Activated gamma-delta T cell (primary cell): ENCODE data around the gene TBC1D16.

ENCODE experiments used
- DNase-seq: peaks from one replicate; lab custom pipeline; 2025; lab: John Stamatoyannopoulos, UW

Gene TBC1D16

DNA sequence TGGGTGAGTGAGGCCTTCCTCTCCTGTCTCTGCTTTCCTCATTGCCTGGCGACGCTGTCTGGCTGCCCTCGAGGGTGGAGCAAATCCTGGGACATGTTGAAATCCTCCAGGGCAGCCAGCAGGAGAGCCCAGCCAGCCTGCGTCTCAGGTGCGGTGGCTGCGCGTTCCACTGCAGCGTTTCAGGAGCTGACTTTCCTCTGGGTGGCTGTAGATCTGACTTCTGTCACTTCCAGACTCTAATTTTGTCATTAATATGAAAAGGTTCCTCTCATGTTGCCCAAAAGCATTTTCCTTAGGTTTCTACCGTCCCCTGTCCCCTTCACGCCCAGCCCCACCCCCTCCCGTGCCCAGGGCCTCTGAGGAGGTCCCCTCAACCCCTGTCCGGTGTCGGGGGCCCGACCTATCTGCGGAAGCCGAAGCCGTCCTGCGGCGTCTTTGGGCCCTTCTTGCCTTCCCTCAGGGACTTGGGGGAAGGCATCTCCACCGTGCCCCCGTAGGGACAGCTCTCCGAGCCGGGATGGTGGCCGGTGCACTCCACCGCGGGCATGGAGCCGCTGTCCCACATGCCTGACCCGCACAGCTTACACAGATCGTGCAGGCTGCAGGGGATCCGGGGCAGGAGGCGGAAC lies 95.1 kb downstream of the TBC1D16 start:
- DNase-seq: no peak

DNA sequence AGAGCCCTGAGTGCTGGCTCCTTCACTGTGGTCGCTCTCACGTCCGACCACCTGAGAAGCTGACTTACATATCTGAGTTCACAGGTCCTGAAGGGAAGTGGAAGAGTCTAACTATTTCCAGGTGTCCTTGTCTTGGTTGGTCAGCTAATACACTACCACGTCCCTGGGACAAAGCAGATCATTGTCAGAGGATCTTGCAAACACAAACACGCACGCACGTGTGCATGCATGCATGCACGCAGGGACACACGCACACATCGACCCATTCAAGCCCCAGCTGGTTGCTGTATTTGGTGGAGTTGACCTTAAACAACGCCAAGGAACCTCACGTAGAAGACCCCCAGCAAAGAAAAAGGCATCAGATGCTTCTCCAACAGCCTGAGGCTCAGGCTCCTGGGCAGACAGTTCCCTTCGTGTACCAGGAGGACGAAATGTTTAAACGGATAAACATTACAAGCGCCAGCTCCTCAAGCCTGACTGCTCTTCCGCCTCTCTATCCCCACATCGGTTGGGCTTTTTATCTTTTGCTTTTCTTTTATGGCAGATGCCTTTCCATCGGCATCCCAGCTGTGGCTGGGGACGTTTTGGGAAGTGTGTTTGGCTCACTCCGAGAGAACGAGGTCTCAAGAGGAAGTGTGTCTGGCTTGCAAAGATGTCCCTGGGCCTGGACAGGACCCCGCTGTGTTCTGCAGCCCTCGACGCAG lies 95.8 kb downstream of the TBC1D16 start:
- no peak for DNase-seq

DNA sequence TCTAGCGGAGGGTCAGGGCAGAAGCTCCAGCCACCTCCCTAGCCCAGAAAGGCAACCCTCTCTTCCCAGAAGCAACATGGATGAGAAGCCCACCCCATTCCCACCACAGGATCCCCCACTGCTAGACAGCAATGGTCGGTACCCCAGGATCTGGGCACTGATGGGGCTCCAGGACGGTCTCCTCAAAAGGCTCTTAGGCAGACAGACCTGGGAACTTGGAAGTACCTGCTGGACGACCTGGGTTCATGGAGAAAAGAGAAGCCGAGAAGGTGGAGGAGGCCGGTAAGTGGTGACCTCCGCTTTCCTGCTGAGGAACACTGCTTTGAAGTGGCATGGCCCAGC lies 96.6 kb downstream of the TBC1D16 start:
- no peak for DNase-seq

DNA sequence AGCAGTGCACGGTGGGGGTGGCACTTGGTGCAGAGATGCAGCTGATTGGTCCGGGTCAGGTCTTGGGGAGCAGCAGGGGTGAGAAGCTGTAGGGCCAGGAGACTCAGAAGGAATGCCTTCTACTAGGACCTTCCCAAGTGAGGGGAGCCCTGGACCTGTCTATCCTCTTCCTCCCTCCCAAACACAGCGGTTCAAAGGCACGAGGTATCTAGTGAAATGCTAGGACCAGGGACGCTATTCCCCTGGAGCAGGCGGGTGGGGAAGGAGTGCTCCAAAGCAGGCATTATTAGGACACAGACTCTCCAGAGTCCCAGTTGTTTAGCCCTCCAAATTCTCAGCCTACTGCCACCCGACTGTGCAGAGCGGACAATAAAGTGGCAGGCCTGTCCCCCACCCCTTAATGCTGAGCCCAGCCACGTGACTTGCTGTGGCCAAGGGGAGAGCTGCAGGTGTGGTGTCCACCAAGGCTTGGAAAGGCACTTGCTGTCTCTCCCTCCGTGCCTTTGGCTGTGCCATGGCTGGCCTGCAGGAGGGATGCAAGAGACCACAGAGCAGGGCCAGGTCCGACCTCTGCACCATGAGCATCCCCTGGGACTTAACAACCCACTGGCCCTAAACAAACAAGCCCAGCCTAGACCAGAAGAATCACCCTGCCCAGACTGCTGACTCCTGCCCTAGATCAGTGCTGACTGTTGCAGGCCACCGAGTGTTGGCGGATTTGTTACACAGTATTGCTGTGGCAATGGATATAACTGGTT lies 97.2 kb downstream of the TBC1D16 start:
- no peak for DNase-seq

DNA sequence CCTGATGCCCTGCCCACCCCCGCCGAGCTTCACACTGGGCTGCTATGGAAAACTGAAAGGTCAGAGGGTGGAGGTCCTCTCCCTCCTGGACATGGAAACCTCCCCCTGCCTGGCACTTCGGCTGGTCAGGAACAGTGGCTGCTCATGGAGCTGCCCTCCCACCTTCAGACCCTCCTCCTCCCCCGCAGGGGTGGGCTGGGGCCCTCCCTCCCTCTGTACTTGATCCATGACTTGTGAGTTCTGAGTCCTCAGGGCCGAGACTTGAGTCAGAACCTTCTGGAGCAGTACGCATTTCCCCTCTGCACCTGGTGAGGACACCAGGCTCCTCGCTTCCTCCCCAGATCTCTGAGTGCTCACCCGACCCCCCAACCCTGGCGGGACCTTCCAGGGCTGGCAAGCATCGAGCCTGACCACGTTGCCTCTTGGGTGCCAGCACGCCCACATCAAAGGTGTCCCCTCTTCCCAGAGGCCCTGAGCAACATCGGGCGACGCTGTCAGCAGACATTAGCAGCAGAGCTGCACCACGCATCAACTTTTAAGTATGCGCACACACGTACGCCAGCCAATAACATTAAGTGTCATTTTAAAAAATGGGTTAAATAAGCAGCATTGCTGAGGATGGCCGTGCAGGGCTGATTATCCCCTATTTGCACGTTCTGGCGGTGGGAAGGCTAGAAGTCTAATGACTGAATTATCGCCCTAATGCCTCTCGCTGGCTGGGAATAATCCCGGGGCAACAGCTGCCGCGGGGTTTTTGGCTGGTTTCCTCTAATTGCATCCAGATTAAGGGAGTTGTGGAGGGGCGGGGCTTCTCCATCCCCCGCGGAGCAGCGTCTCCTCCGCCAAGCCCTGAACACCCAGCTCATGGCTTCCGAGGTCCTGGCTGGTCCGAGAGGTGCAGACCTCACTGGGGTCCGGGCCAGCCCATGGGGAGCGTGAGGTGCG lies 98.0 kb downstream of the TBC1D16 start:
- no peak for DNase-seq

DNA sequence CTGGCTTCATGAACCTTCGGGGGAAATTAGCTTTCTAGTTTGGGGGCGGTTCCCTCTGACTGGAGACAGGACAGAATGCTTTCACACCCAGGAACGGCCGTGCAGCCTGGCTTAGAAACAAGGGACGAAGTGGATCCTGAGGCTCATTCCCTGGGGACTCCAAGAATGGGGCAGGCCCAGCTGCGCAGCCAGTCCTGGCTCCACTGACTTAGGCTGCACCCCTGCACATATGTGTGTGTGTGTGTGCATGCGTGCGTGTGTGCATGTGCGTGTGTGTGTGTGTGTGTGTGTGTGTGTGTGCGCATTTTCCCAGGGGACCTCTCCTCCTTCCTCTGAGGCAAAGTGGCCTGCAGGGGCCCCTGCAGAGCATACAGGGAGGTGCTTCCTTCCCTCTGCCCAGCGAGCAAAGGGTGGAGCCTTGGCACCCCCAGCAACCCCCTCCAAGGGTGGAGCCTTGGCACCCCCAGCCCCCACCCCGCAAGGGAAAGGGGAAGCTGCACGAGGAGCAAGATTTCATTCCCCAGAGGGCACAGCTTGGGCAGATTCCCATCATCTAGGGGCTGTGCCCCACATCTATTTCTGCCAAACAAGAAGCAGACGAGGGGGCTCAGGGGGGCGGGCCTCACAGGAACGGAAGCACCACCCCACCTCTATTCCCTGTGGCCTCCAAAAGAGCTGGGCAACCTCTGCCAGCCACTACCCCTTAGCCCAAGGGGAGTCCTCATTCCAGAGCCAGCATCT lies 98.9 kb downstream of the TBC1D16 start:
- DNase-seq: no peak

DNA sequence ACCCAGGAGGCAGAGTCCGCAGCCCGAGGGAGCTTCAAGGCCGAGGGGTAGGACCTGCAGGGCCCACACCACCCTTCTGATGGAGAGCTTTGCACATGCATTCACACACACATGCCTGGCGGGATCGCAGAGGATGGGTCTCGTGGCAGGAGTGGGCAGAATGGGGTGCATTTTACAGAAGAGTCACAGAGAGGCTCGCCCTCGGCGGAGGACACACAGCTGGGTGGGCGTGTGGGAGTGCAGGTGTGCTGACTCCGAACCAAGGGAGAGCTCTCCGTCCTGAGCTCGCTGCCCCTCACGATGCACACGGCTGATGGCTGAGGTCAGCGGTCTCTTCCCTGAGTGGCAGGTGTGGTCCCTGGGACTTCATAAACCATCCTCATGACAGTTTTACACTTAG lies 99.6 kb downstream of the TBC1D16 start:
- no peak for DNase-seq

DNA sequence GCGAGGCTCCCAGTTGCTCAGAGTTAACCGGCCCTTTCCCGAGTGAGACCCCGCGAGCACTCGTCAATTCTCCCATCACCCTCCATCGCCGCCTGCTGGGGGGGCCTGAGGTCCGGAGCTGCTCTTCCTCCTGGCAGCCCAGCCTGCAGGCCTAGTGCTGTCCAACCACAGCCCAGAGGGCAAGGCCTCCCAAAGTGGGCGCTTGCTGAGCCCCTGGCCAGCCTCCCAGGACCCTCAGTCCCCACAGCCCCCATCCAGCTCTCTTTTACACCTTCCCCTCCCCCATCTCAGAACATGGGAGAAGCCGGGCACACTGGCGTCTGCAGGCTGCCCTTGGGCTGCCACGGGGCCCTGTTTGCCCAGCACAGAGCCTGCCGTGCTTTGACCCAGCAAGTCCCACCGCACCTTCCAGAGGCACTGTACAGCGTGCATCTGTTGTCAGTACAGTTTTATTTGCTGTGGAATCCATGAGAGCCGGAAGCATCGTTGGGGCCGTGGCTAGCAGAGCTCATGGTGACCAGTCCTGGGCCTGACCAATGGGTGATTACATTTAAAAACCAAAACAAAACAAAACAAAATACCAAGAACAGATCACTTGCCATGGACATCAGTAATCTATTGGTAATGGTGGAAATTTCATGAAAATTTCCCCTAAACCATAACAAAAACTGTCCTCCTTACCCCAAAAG lies 100.3 kb downstream of the TBC1D16 start:
- no peak for DNase-seq

DNA sequence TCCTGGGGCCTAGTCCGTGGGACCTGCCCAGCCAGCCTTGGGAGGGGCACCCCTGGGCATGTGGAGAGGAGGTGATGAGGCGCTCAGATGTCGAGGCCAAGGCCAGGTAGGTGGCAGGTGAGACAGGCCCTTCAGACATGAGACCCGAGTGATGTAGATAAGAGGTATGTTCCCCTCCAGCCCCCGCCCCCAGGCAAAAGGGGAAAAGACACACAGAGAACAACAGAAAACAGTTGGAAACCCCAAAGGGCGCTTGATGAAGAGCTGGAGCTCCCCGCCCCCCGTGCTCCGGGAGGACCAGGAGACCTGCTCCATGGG lies 101.1 kb downstream of the TBC1D16 start:
- no peak for DNase-seq

DNA sequence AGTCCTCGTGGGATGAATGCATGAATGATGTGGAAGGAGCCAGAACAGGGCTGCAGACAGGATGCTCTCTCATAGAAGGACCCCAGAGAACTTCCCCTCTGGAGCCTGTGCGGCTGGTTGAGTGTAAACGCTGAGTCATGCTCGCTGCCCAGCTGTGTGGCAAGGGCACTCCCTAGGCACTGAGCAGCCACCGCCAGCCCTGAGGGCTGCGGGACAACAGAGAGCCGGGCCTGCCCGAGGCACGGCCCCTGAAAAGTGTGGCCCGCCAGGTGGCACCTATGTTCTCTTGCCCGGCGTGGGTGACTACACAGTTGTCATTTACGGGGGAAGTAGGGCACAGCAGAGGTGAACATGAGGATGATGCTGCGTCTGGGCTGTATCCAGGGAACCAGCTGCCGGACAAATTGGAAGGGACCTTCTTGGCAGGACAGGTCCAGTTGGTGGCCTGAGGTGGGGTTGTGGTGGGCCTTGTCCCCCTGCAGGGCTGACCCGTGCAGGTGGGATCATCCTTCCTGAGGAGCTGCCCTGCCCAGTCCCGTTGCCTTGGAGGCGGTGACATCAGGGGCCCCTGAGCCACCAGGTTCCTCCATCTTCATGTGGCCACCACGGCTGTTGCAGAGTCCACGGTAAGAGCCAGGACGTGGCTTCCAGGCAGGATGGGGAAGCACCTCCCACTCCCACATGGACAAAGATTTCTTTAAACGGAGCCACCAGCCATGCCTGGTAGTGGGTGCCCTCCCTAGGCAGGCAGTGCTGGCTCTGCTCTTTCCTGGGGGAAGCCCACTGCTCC lies 101.6 kb downstream of the TBC1D16 start:
- DNase-seq: no peak

DNA sequence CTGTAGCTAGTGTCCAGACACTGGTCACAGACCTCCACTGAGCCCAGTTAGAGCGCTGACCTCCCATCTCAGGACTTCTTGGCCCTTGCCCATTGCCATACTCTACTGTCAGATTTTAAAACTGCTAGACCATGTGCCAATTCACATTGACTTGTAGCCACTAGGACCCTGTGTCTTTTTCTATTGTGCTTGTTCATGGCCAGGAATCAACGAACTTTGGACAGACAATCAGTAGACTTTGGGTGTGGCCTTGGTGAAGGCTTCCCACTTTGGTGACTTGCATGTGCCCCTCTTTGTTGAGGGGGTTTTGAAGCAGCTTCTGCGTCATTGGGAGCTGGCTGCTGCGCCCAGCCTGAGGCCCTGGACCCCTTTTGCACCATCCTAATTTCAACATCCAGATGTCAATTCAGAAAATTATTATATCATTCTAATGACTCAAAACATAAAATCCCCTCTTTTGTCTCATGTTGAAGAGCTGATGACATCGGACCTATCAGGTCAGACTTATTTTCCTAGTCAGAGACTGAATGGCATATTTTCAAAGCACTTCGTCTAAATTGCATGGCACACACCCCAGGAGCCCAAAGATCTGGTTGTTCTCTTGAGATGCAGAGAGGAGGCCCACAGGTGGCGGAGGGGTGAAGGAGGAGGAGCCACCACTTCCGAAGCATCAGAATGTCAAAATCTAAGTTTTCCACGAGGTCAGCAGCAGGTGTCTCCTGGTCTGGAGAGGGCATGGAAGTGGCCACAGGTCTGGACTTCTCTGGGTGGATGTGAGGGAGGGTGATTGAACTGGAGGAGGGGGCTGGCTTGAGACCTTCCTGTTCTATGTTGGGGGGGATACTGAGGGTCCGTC lies 103.0 kb downstream of the TBC1D16 start:
- DNase-seq: no peak

DNA sequence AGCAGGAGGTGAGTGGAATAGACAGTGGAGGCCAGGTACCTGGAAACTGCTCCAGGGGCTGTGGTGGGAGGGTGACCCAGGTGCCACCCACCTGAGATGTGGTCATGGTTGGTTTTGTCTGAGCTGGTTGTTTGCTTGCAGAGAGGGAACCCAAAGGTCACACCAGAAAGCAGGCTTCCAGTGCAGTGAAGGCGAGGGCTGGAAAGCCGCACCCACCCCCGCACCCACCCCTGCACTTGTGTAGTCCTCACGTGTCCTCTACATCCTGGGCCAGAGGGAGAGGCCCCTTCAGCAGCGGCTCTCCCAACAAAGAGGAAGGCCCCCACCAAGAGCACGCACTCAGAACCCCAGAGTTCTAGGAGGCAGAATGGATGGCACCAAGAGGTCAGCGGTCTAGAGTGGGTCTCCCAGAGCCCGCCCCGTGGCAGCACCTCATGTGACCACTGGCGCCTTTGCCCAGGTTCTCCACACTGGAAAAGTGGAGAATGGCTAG lies 103.8 kb downstream of the TBC1D16 start:
- DNase-seq: no peak

DNA sequence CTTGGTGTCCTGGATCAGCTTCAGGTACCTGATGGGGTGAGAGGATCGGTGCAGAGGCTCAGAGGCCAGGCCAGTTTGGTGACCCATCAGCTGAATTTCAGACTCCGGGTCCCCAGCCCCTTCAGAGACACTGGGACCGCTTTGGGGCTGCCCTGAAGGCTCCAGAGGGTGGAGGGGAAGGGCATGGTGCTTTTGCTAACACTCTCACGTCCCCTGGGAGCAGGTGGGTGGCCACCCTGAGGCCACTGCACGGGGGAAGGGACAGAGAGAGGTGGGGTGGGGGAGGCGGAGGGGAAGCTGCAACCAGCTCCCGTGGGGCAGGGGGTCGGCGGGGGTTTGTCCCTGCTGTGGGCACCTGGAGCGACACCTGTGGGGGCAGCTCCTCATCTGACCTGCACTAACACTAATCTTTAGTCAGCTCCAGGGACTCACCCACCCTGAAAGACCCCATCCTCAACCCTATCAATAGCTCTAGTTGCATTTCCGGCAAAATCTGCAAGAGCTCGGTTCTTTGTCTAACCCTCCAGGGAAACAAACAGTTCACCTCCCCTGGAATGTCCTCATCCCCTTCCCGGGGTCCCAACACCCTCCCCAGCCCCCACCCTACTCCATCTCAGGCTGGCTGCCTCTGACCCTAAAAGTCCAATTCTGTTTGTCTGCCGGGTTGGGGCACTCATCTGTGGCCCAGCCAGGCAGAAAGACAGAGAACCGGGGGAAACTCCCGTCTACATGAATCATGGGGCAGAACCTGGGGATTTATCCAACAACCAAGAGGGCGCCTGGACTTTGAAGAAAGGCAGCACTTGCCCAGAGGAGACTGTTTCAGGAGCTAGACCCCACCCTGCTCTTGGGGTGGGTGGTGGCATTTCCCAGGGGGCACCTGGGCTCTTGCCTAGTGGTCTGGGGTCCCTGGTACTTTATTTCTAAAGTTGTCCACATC lies 104.5 kb downstream of the TBC1D16 start:
- DNase-seq: no peak

DNA sequence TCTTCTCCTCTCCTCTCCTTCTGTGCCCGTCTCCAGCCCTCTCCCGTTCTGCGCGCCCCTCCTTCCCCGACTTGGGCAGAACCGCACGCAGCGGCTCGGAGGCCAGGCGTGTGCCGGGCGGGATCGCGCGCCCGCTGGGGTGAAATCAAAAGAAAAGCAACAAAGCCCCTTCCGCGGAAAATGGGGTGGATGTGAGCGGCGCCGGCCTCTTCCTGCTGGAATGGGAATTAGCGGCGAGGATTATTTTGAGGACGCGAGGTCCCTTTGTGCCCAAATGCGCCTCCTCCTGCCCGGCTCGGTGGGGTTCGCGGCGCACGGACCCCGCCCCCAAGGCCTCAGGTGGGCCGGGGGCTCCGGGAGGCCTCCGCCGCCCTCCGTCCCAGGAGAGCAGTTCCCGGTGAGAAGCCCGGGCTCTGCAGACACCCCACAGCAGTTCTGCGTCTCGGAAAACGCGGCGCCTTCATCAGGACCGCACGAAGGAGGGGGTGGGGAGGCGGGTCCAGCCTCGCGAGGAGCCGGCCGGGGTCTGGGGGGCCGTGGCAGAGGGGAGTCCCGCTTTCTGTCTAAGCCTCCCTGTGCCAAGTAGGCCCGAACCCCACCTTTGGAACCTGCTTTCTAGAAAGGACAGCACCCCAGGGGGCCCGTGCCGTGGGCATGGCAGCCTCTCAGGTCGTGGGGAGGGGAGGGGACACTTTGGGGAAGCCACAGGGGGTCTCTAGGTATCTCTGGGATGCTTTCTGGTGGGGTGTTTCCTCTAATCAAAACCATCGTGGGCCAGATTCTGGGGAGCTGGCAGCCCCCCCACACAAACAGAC lies 105.4 kb downstream of the TBC1D16 start:
- no peak for DNase-seq

DNA sequence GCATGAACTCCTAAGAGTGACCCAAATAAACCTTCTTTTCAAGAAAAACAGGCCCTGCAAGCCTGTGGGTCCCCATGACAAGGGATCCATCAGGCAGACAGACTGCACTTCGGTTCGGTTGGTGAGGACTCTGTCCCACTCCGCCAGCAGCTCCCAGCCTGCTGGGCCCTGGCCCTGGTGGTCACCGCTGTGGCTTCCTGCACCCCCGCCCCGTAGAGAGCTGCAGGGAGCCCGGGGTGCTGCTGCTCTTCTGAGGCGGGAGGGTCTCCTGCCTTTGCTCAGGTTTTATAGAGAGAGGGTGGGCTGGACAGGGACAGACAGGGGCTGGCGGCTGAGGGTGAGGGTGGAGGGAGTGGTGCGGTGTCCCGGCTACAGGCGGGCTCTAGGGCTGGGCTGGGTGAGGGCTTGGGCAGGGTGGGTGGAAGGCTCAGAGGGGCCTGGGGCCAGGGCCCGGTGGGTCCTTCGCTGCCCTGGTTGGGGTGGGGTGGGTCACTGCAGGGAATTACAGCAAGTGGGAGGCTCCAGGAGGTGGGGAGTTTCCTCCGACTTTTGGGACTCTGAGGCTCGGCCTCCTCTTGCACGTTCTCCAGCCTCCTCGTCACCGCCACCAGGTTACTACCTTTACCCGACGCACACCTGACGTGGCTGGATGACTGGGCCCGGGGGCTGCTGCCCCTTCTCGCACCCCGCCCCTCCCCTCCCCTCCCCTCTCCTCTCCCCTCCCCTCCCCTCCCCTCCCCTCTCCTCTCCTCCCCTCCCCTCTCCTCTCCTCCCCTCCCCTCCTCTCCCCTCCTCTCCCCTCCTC lies 106.2 kb downstream of the TBC1D16 start:
- no peak for DNase-seq
